HepG2 (cell line): ENCODE results near the gene FXN. TPM values are rescaled to one million over a fixed set of nuclear protein-coding genes. Genes with fewer than 3 reads are reported as not detected.
A peak's percentile ranks its signal among the peaks of the same experiment; 100 is the strongest.

Experiments used
- ARNT2 ChIP-seq: sonication (generic); formaldehyde crosslinking; IDR thresholded peaks from 2 replicates; pipeline ENCODE4 v1.8.0; 2022; ENCODE audit warnings: mild to moderate bottlenecking, low read depth, missing genetic modification reagents, moderate library complexity
- E2F1 ChIP-seq: sonication (generic); formaldehyde crosslinking; IDR thresholded peaks from 2 replicates; pipeline ENCODE4 v1.5.0; 2020; ENCODE audit warnings: missing genetic modification reagents
- KDM5A ChIP-seq: fragments of 200-600 bp; sonication (generic); IDR thresholded peaks from 2 replicates; pipeline ENCODE4 v1.7.0; 2018; ENCODE audit warnings: antibody characterized with exemption, mild to moderate bottlenecking, low read length, borderline replicate concordance
- KLF6 ChIP-seq: IDR thresholded peaks from 2 replicates; pipeline ENCODE4 v1.8.0; 2016; ENCODE audit warnings: missing biosample characterization, missing genetic modification reagents
- PCBP1 ChIP-seq: fragments of 200-400 bp; formaldehyde crosslinking; IDR thresholded peaks from 2 replicates; pipeline ENCODE4 v1.6.1; 2017; ENCODE audit warnings: mild to moderate bottlenecking, low read depth, low read length, borderline replicate concordance
- PTBP1 ChIP-seq: fragments of 200-400 bp; formaldehyde crosslinking; IDR thresholded peaks from 2 replicates; pipeline ENCODE4 v1.6.1; 2018; ENCODE audit warnings: low read length, low read depth; ENCODE audit not compliant: poor library complexity, severe bottlenecking
- RBFOX2 ChIP-seq: fragments of 200-400 bp; formaldehyde crosslinking; IDR thresholded peaks from 2 replicates; pipeline ENCODE4 v1.6.1; 2017; ENCODE audit warnings: low read depth, mild to moderate bottlenecking, low read length
- SNAI1 ChIP-seq: sonication (generic); formaldehyde crosslinking; IDR thresholded peaks from 2 replicates; pipeline ENCODE4 v1.5.0; 2020; ENCODE audit warnings: mild to moderate bottlenecking, missing genetic modification reagents, borderline replicate concordance
- SRY ChIP-seq: sonication (generic); formaldehyde crosslinking; IDR thresholded peaks from 2 replicates; pipeline ENCODE4 v1.8.0; 2022; ENCODE audit warnings: mild to moderate bottlenecking, missing genetic modification reagents
- ZBTB20 ChIP-seq: sonication (generic); formaldehyde crosslinking; IDR thresholded peaks from 2 replicates; pipeline ENCODE4 v1.8.1; 2023; ENCODE audit warnings: missing genetic modification reagents, low read depth, mild to moderate bottlenecking, borderline replicate concordance
- ZBTB34 ChIP-seq: sonication (generic); formaldehyde crosslinking; IDR thresholded peaks from 2 replicates; pipeline ENCODE4 v1.8.0; 2022; ENCODE audit warnings: mild to moderate bottlenecking, missing genetic modification reagents
- ZHX1 ChIP-seq: sonication (generic); formaldehyde crosslinking; IDR thresholded peaks from 2 replicates; pipeline ENCODE4 v1.8.1; 2022; ENCODE audit warnings: low read depth, mild to moderate bottlenecking, missing genetic modification reagents
- ZNF432 ChIP-seq: sonication (generic); formaldehyde crosslinking; IDR thresholded peaks from 2 replicates; pipeline ENCODE4 v1.5.0; 2020; ENCODE audit warnings: missing genetic modification reagents, mild to moderate bottlenecking, borderline replicate concordance
- ZNF687 ChIP-seq: sonication (generic); formaldehyde crosslinking; IDR thresholded peaks from 2 replicates; pipeline ENCODE4 v1.5.1; 2020; ENCODE audit warnings: mild to moderate bottlenecking, missing genetic modification reagents, moderate library complexity
- polyA plus RNA-seq, 8 experiments: library from polyadenylated mRNA; depleted of rRNA in 3 of 8; stranded (reverse) in 7 of 8; unstranded in 1 of 8; fragments of >200 nt; fragmentation: Illumina TruSeq in 4 of 8; extraction: Trizol in 4 of 8; gene quantifications; 2 replicates each; pipeline versions ENCODE4 v1.2.1 to v1.2.3, GENCODE V29; 2011 to 2016; ENCODE audit warnings: low read depth in 4 of 8, missing spikeins in 1 of 8, mixed read lengths in 1 of 8; ENCODE audit not compliant: insufficient read depth in 1 of 8
- total RNA-seq, 5 experiments: library from RNA; depleted of rRNA; stranded (reverse); fragments of >200 nt; fragmentation: Illumina TruSeq; extraction: Trizol; gene quantifications; 2 replicates each; pipeline ENCODE4 v1.2.3, GENCODE V29; 2016; ENCODE audit warnings: low read depth in 1 of 5
- TF ChIP-seq, protein P1 (sequence below): sonication (generic); formaldehyde crosslinking; IDR thresholded peaks from 2 replicates; pipeline ENCODE4 v1.5.0; 2020; ENCODE audit warnings: mild to moderate bottlenecking, missing genetic modification reagents, moderate library complexity

Gene FXN
- total and polyA plus RNA-seq, 2 of the 13 experiments (the other 11 are each of a cell fraction or from before 2014, with no cell fraction given), result 24.1 to 26.0 TPM

- TF ChIP-seq E2F1 (CRISPR knock-in tag) (0 out of 2 replicates have a peak, but pooled peaks have one; percentile 26), ZNF687 (peak; percentile 71; the same call in 1 of the 2 replicates), ZHX1 (CRISPR knock-in tag) (no peak), RBFOX2 (peak; percentile 84), ZNF432 (CRISPR knock-in tag) (no peak), KLF6 (no peak), ARNT2 (CRISPR knock-in tag) (peak; percentile 18; the same call in 1 of the 2 replicates), SRY (CRISPR knock-in tag) (peak; percentile 32; the same call in 1 of the 2 replicates), ZBTB34 (CRISPR knock-in tag) (no peak; the same call in 1 of the 2 replicates), PTBP1 (no peak), ZBTB20 (no peak), PCBP1 (no peak), SNAI1 (CRISPR knock-in tag) (peak; percentile 72; the same call in 1 of the 2 replicates), KDM5A (0 out of 2 replicates have a peak, but pooled peaks have one; percentile 23)
- TF ChIP-seq, protein P1, sequence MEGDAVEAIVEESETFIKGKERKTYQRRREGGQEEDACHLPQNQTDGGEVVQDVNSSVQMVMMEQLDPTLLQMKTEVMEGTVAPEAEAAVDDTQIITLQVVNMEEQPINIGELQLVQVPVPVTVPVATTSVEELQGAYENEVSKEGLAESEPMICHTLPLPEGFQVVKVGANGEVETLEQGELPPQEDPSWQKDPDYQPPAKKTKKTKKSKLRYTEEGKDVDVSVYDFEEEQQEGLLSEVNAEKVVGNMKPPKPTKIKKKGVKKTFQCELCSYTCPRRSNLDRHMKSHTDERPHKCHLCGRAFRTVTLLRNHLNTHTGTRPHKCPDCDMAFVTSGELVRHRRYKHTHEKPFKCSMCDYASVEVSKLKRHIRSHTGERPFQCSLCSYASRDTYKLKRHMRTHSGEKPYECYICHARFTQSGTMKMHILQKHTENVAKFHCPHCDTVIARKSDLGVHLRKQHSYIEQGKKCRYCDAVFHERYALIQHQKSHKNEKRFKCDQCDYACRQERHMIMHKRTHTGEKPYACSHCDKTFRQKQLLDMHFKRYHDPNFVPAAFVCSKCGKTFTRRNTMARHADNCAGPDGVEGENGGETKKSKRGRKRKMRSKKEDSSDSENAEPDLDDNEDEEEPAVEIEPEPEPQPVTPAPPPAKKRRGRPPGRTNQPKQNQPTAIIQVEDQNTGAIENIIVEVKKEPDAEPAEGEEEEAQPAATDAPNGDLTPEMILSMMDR (CRISPR knock-in tag), result peak; percentile 42
Observed at GRCh38 chr9:69121155-69122081, 85.9 kb downstream of the FXN start (continued).
